Measurements from ENCODE around the gene IMPA2. TPM values are rescaled to one million over a fixed set of nuclear protein-coding genes. Genes with fewer than 3 reads are reported as not detected.

IMPA2 gene
- total RNA-seq, 1 experiment from 2014 or later = 37.6 TPM

- Histone ChIP-seq H3K4me1 (ENCODE audit: control insufficient read depth, insufficient read depth, low read length) (no peaks in the 10 kb centered on the region), H3K27me3 (ENCODE audit: control insufficient read depth, insufficient read depth, low read length) (no peaks in the 10 kb centered on the region), H3K9me3 (ENCODE audit: control insufficient read depth, insufficient read depth, low read depth, low read length) (no peaks in the 10 kb centered on the region), H3K27ac (ENCODE audit: low read length) (no peak overlapping the region), H3K36me3 (ENCODE audit: control insufficient read depth, insufficient read depth, low read length) (no peaks in the 10 kb centered on the region), H3K4me3 (ENCODE audit: low read depth in 2 of 2, low read length in 2 of 2) (no peak overlapping the region)
- TF ChIP-seq SIN3A (IDR thresholded peaks at IDR 0.05; ENCODE audit: borderline replicate concordance, insufficient read depth, low read depth, low read length) (no peak), TCF7L2 (IDR thresholded peaks at IDR 0.05; ENCODE audit: low read depth, low read length) (no peak), POLR2AphosphoS5 (IDR thresholded peaks at IDR 0.05; ENCODE audit: low read depth, low read length) (no peak)
- TF ChIP-seq, protein P1, sequence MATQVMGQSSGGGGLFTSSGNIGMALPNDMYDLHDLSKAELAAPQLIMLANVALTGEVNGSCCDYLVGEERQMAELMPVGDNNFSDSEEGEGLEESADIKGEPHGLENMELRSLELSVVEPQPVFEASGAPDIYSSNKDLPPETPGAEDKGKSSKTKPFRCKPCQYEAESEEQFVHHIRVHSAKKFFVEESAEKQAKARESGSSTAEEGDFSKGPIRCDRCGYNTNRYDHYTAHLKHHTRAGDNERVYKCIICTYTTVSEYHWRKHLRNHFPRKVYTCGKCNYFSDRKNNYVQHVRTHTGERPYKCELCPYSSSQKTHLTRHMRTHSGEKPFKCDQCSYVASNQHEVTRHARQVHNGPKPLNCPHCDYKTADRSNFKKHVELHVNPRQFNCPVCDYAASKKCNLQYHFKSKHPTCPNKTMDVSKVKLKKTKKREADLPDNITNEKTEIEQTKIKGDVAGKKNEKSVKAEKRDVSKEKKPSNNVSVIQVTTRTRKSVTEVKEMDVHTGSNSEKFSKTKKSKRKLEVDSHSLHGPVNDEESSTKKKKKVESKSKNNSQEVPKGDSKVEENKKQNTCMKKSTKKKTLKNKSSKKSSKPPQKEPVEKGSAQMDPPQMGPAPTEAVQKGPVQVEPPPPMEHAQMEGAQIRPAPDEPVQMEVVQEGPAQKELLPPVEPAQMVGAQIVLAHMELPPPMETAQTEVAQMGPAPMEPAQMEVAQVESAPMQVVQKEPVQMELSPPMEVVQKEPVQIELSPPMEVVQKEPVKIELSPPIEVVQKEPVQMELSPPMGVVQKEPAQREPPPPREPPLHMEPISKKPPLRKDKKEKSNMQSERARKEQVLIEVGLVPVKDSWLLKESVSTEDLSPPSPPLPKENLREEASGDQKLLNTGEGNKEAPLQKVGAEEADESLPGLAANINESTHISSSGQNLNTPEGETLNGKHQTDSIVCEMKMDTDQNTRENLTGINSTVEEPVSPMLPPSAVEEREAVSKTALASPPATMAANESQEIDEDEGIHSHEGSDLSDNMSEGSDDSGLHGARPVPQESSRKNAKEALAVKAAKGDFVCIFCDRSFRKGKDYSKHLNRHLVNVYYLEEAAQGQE (IDR thresholded peaks at IDR 0.05; ENCODE audit: insufficient read depth in 1 of 2, low read depth in 2 of 2, low read length in 1 of 2) = no peak
- TF ChIP-seq, protein P2, sequence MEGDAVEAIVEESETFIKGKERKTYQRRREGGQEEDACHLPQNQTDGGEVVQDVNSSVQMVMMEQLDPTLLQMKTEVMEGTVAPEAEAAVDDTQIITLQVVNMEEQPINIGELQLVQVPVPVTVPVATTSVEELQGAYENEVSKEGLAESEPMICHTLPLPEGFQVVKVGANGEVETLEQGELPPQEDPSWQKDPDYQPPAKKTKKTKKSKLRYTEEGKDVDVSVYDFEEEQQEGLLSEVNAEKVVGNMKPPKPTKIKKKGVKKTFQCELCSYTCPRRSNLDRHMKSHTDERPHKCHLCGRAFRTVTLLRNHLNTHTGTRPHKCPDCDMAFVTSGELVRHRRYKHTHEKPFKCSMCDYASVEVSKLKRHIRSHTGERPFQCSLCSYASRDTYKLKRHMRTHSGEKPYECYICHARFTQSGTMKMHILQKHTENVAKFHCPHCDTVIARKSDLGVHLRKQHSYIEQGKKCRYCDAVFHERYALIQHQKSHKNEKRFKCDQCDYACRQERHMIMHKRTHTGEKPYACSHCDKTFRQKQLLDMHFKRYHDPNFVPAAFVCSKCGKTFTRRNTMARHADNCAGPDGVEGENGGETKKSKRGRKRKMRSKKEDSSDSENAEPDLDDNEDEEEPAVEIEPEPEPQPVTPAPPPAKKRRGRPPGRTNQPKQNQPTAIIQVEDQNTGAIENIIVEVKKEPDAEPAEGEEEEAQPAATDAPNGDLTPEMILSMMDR (IDR thresholded peaks at IDR 0.05) = no peak
- no TSS peak for BruUV-seq (replicated peaks)
- no peak for ATAC-seq
- ChIA-PET CTCF (no interaction called here), POLR2A (no interaction called here)
- intact Hi-C loops (cut with micrococcal nuclease; ENCODE audit: unreplicated experiment) = loop anchor here (5.0 kb wide), 1 partner anchor 312 kb away; no protein-coding TSS in a partner anchor
- DNase-seq (ENCODE audit: low read depth, low spot score) = no peak
- in situ Hi-C loops (cut with HindIII; ENCODE audit: low pct_unique_long_range_greater_than_20kb, low sequenced_read_pairs) = no loop called here
Measured at GRCh38 chr18:12044591-12044990, 63.3 kb downstream of the IMPA2 start.

- intact Hi-C loops (cut with micrococcal nuclease; ENCODE audit: unreplicated experiment) = no loop called here
- ChIA-PET POLR2A (no interaction called here), CTCF (no interaction called here)
Measured at GRCh38 chr18:12046046-12046750, 64.9 kb downstream of the IMPA2 start.

More at GRCh38 chr18:12046046-12046750, 64.9 kb downstream of the IMPA2 start:
- Histone ChIP-seq H3K4me3 (ENCODE audit: low read depth in 2 of 2, low read length in 2 of 2) (no peak overlapping the region), H3K4me1 (ENCODE audit: control insufficient read depth, insufficient read depth, low read length) (no peaks in the 10 kb centered on the region), H3K36me3 (ENCODE audit: control insufficient read depth, insufficient read depth, low read length) (no peaks in the 10 kb centered on the region), H3K27ac (ENCODE audit: low read length) (no peak overlapping the region), H3K27me3 (ENCODE audit: control insufficient read depth, insufficient read depth, low read length) (no peaks in the 10 kb centered on the region), H3K9me3 (ENCODE audit: control insufficient read depth, insufficient read depth, low read depth, low read length) (no peaks in the 10 kb centered on the region)
- in situ Hi-C loops (cut with HindIII; ENCODE audit: low pct_unique_long_range_greater_than_20kb, low sequenced_read_pairs) = no loop called here
- 0 out of 2 replicates have a peak, but pooled peaks have one; percentile 12 for ATAC-seq
- no peak for TF ChIP-seq TCF7L2 (IDR thresholded peaks at IDR 0.05; ENCODE audit: low read depth, low read length)
- TF ChIP-seq, protein P2 (IDR thresholded peaks at IDR 0.05) = no peak
- TF ChIP-seq, protein P1 (IDR thresholded peaks at IDR 0.05; ENCODE audit: insufficient read depth in 1 of 2, low read depth in 2 of 2, low read length in 1 of 2) = no peak
- no peak for TF ChIP-seq SIN3A (IDR thresholded peaks at IDR 0.05; ENCODE audit: borderline replicate concordance, insufficient read depth, low read depth, low read length)
- TF ChIP-seq POLR2AphosphoS5 (IDR thresholded peaks at IDR 0.05; ENCODE audit: low read depth, low read length) = no peak
- DNase-seq (ENCODE audit: low read depth, low spot score) = no peak
- no TSS peak for BruUV-seq (replicated peaks)
